ENCODE data around the gene RIC8A. TPM values are rescaled to one million over a fixed set of nuclear protein-coding genes. Genes with fewer than 3 reads are reported as not detected.

RIC8A gene
- total RNA-seq, 1 donor from 2014 or later = 45.0 TPM

GRCh38 chr11:261624-262023 is 54.1 kb downstream of the RIC8A start:
- H3K27ac ChIP-seq = no peak overlapping the region
- Mint-ChIP-seq H3K27ac (no peak overlapping the region), H3K4me1 (no peaks in the 10 kb centered on the region), H3K9me3 (peaks cover 9% of the 10 kb centered on the region), H3K4me3 (no peak overlapping the region), H3K27me3 (ENCODE audit: insufficient read depth, low read depth) (peaks cover 7% of the 10 kb centered on the region), H3K36me3 (no peaks in the 10 kb centered on the region)
- no peak overlapping the region for H3K4me2 ChIP-seq
- TF ChIP-seq, protein P1, sequence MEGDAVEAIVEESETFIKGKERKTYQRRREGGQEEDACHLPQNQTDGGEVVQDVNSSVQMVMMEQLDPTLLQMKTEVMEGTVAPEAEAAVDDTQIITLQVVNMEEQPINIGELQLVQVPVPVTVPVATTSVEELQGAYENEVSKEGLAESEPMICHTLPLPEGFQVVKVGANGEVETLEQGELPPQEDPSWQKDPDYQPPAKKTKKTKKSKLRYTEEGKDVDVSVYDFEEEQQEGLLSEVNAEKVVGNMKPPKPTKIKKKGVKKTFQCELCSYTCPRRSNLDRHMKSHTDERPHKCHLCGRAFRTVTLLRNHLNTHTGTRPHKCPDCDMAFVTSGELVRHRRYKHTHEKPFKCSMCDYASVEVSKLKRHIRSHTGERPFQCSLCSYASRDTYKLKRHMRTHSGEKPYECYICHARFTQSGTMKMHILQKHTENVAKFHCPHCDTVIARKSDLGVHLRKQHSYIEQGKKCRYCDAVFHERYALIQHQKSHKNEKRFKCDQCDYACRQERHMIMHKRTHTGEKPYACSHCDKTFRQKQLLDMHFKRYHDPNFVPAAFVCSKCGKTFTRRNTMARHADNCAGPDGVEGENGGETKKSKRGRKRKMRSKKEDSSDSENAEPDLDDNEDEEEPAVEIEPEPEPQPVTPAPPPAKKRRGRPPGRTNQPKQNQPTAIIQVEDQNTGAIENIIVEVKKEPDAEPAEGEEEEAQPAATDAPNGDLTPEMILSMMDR (IDR thresholded peaks at IDR 0.05) = no peak
- TF ChIP-seq EZH2phosphoT487 (IDR thresholded peaks at IDR 0.05) = no peak
- no peak for TF ChIP-seq EZH2 (IDR thresholded peaks at IDR 0.05)
- no peak overlapping the region for H2AFZ ChIP-seq (replicated peaks)
- no peaks in the 10 kb centered on the region for H3K36me3 ChIP-seq
- no peak for DNase-seq (ENCODE audit: low spot score)
- H3K4me1 ChIP-seq = no peaks in the 10 kb centered on the region
- no peaks in the 10 kb centered on the region for H4K20me1 ChIP-seq (ENCODE audit: low read depth)
- H3K27me3 ChIP-seq = no peaks in the 10 kb centered on the region
- no peaks in the 10 kb centered on the region for H3K9me3 ChIP-seq (ENCODE audit: low read depth)
- no peaks in the 10 kb centered on the region for H3F3A ChIP-seq (ENCODE audit: low read depth)
- no peak overlapping the region for H3K9ac ChIP-seq
- H3K79me2 ChIP-seq (ENCODE audit: low read depth) = no peaks in the 10 kb centered on the region
- no peak overlapping the region for H3K4me3 ChIP-seq

Other genes starting within 250 kb of the RIC8A start
- not detected in 2 replicates for gene SCGB1C1, start 14.6 kb upstream of the RIC8A start, total RNA-seq (ENCODE audit: low replicate concordance)
- 13.1 and 16.8 TPM in 2 replicates for gene BET1L, start 309 bp upstream of the RIC8A start, total RNA-seq (ENCODE audit: low replicate concordance)
- 22.4 and 22.6 TPM in 2 replicates for gene SIRT3, start 28.6 kb downstream of the RIC8A start, total RNA-seq (ENCODE audit: low replicate concordance)
- gene PSMD13, start 29.3 kb downstream of the RIC8A start, total RNA-seq (ENCODE audit: low replicate concordance) = 90.6 and 106 TPM in 2 replicates
- not detected in 2 replicates for gene NLRP6, start 70.7 kb downstream of the RIC8A start, total RNA-seq (ENCODE audit: low replicate concordance)
- 20.5 and 44.4 TPM in 2 replicates for gene PGGHG, start 81.4 kb downstream of the RIC8A start, total RNA-seq (ENCODE audit: low replicate concordance)
- not detected in 2 replicates for gene IFITM5, start 91.8 kb downstream of the RIC8A start, total RNA-seq (ENCODE audit: low replicate concordance)
- gene IFITM2, start 100.1 kb downstream of the RIC8A start, total RNA-seq (ENCODE audit: low replicate concordance) = 10.5 and 63.9 TPM in 2 replicates
- 13.3 and 48.6 TPM in 2 replicates for gene IFITM1, start 106.3 kb downstream of the RIC8A start, total RNA-seq (ENCODE audit: low replicate concordance)
- 19.8 and 61.7 TPM in 2 replicates for gene IFITM3, start 113.2 kb downstream of the RIC8A start, total RNA-seq (ENCODE audit: low replicate concordance)
- 16.4 and 110 TPM in 2 replicates for gene B4GALNT4, start 161.8 kb downstream of the RIC8A start, total RNA-seq (ENCODE audit: low replicate concordance)
- gene PKP3, start 186.5 kb downstream of the RIC8A start, total RNA-seq (ENCODE audit: low replicate concordance) = 6.5 and 8.5 TPM in 2 replicates
- gene SIGIRR, start 207.3 kb downstream of the RIC8A start, total RNA-seq (ENCODE audit: low replicate concordance) = 5.4 and 8.4 TPM in 2 replicates
- gene ANO9, start 234.3 kb downstream of the RIC8A start, total RNA-seq (ENCODE audit: low replicate concordance) = 1.3 and 4.7 TPM in 2 replicates
- 24.7 and 44.2 TPM in 2 replicates for gene PTDSS2, start 242.6 kb downstream of the RIC8A start, total RNA-seq (ENCODE audit: low replicate concordance)